IMR-90 (cell line): Measurements from ENCODE around the gene CXCL3. TPM values are rescaled to one million over a fixed set of nuclear protein-coding genes. Genes with fewer than 3 reads are reported as not detected.

Experiments
- ATAC-seq: fragments of 200-7000 bp; cut with Tn5 transposase; 2 replicates; pipeline ENCODE4 v1.9.1; 2020; ENCODE audit warnings: low read depth, mild to moderate bottlenecking, moderate library complexity
- BruUV-seq: library from RNA; stranded (reverse); fragments of 400-500 nt; replicated peaks from 2 replicates; lab custom pipeline; 2021; lab: Mats Ljungman, UMichigan
- CTCF ChIA-PET: fragments of 300-600 bp; formaldehyde crosslinking; extraction: SDS; loops from one replicate; lab custom pipeline; 2021; ENCODE audit warnings: antibody characterized with exemption; lab: Yijun Ruan, JAX
- POLR2A ChIA-PET: fragments of 300-600 bp; sonication (Branson Sonifier 250); formaldehyde crosslinking; loops from one replicate; lab custom pipeline; 2022; ENCODE audit warnings: antibody characterized with exemption; ENCODE audit not compliant: unreplicated experiment; lab: Charles Lee
- DNase-seq: peaks from one replicate; pipeline ENCODE4 v3.0.0; 2013
- H2AFZ ChIP-seq: replicated peaks from 2 replicates; pipeline ENCODE3; 2013; ENCODE audit warnings: low read length, mild to moderate bottlenecking; ENCODE audit not compliant: poor library complexity
- H2AK5ac ChIP-seq: 2 replicates; pipeline ENCODE4 v1.6.1; 2013; ENCODE audit warnings: low read depth, low read length, inconsistent platforms
- H2AK9ac ChIP-seq: replicated peaks from 2 replicates; pipeline ENCODE3; 2013; ENCODE audit warnings: mild to moderate bottlenecking, low read depth, low read length, moderate library complexity; ENCODE audit not compliant: poor library complexity
- H2BK120ac ChIP-seq: 2 replicates; pipeline ENCODE4 v1.6.1; 2013; ENCODE audit warnings: low read depth, low read length, inconsistent platforms
- H2BK15ac ChIP-seq: 3 replicates; pipeline ENCODE4 v1.6.1; 2013; ENCODE audit warnings: low read depth, low read length, inconsistent platforms
- H2BK20ac ChIP-seq: 2 replicates; pipeline ENCODE4 v1.6.1; 2013; ENCODE audit warnings: low read depth, mild to moderate bottlenecking, inconsistent platforms, low read length, moderate library complexity
- H2BK5ac ChIP-seq: 2 replicates; pipeline ENCODE4 v1.6.1; 2013; ENCODE audit warnings: mild to moderate bottlenecking, low read depth, low read length, inconsistent platforms; ENCODE audit not compliant: poor library complexity, severe bottlenecking
- H3K14ac ChIP-seq: replicated peaks from 2 replicates; pipeline ENCODE4 v1.6.1; 2013; ENCODE audit warnings: low read depth, low read length, inconsistent platforms
- H3K18ac ChIP-seq: 2 replicates; pipeline ENCODE4 v1.6.1; 2013; ENCODE audit warnings: low read depth, low read length, control low read depth
- H3K23ac ChIP-seq: 2 replicates; pipeline ENCODE4 v1.6.1; 2013; ENCODE audit warnings: low read depth, low read length, inconsistent platforms
- H3K27ac ChIP-seq: 2 replicates; pipeline ENCODE4 v1.5.1; 2013; ENCODE audit warnings: mild to moderate bottlenecking, control low read depth, low read length; ENCODE audit not compliant: insufficient read depth
- H3K27me3 ChIP-seq: 2 replicates; pipeline ENCODE4 v1.6.1; 2013; ENCODE audit warnings: low read length; ENCODE audit not compliant: control insufficient read depth, insufficient read depth
- H3K36me3 ChIP-seq: 2 replicates; pipeline ENCODE4 v1.6.1; 2013; ENCODE audit warnings: low read length, mixed read lengths; ENCODE audit not compliant: control insufficient read depth, insufficient read depth
- H3K4ac ChIP-seq: 2 replicates; pipeline ENCODE4 v1.6.1; 2013; ENCODE audit warnings: low read depth, low read length, inconsistent platforms
- H3K4me1 ChIP-seq: 2 replicates; pipeline ENCODE4 v1.6.1; 2013; ENCODE audit warnings: low read length, mixed read lengths; ENCODE audit not compliant: control insufficient read depth, insufficient read depth
- H3K4me2 ChIP-seq: 2 replicates; pipeline ENCODE4 v1.6.1; 2013; ENCODE audit warnings: low read depth, mild to moderate bottlenecking, control low read depth, low read length, moderate library complexity
- H3K4me3 ChIP-seq: 2 replicates; pipeline ENCODE4 v1.5.1; 2013; ENCODE audit warnings: low read depth, mild to moderate bottlenecking, control low read depth, low read length, moderate library complexity; ENCODE audit not compliant: insufficient read depth
- H3K56ac ChIP-seq: 2 replicates; pipeline ENCODE4 v1.6.1; 2013; ENCODE audit warnings: low read length, inconsistent platforms; ENCODE audit not compliant: insufficient read depth; ENCODE audit errors: extremely low read depth
- H3K79me1 ChIP-seq, 2 experiments: 2 replicates each; pipeline ENCODE4 v1.6.1; 2013; ENCODE audit warnings: low read length in 2 of 2, inconsistent platforms in 1 of 2, low read depth in 1 of 2
- H3K9ac ChIP-seq: 2 replicates; pipeline ENCODE4 v1.6.1; 2013; ENCODE audit warnings: low read depth, low read length, control low read depth
- H3K9me1 ChIP-seq: 2 replicates; pipeline ENCODE4 v1.6.1; 2013; ENCODE audit warnings: low read length, inconsistent platforms; ENCODE audit not compliant: insufficient read depth
- H3K9me3 ChIP-seq: 2 replicates; pipeline ENCODE4 v1.6.1; 2013; ENCODE audit warnings: low read length; ENCODE audit not compliant: control insufficient read depth, insufficient read depth
- H4K20me1 ChIP-seq: 2 replicates; pipeline ENCODE4 v1.6.1; 2013; ENCODE audit warnings: low read length, inconsistent platforms; ENCODE audit not compliant: insufficient read depth
- H4K5ac ChIP-seq: 2 replicates; pipeline ENCODE4 v1.6.1; 2013; ENCODE audit warnings: mild to moderate bottlenecking, low read depth, low read length, control low read depth
- H4K8ac ChIP-seq, 2 experiments: 2 replicates each; pipeline ENCODE4 v1.6.1; 2013; ENCODE audit warnings: low read depth in 2 of 2, low read length in 2 of 2, control low read depth in 1 of 2, inconsistent platforms in 1 of 2
- H4K91ac ChIP-seq: 2 replicates; pipeline ENCODE4 v1.6.1; 2013; ENCODE audit warnings: low read depth, low read length, inconsistent platforms; ENCODE audit not compliant: insufficient read depth
- CEBPB ChIP-seq: IDR thresholded peaks from 2 replicates; pipeline ENCODE4 v1.6.1; 2012; ENCODE audit warnings: low read depth, low read length, improper control_type of control experiment
- CHD1 ChIP-seq: IDR thresholded peaks from 2 replicates; pipeline ENCODE4 v1.6.1; 2012; ENCODE audit warnings: low read depth, low read length, improper control_type of control experiment
- FOS ChIP-seq: fragments of 150-350 bp; IDR thresholded peaks from 2 replicates; pipeline ENCODE4 v1.6.1; 2016; ENCODE audit warnings: low read depth, low read length
- MAFK ChIP-seq: IDR thresholded peaks from 2 replicates; pipeline ENCODE4 v1.6.1; 2012; ENCODE audit warnings: low read depth, low read length, improper control_type of control experiment
- POLR2A ChIP-seq: IDR thresholded peaks from 2 replicates; pipeline ENCODE4 v1.6.1; 2012; ENCODE audit warnings: mild to moderate bottlenecking, low read depth, low read length
- RCOR1 ChIP-seq: IDR thresholded peaks from 2 replicates; pipeline ENCODE4 v1.6.1; 2012; ENCODE audit warnings: mild to moderate bottlenecking, low read length, improper control_type of control experiment; ENCODE audit not compliant: insufficient replicate concordance
- RFX5 ChIP-seq: IDR thresholded peaks from 2 replicates; pipeline ENCODE4 v1.8.0; 2012; ENCODE audit warnings: low read depth, mild to moderate bottlenecking, low read length, moderate library complexity
- SMC3 ChIP-seq: fragments of 150-350 bp; IDR thresholded peaks from 2 replicates; pipeline ENCODE4 v1.6.1; 2016; ENCODE audit warnings: low read depth, mild to moderate bottlenecking, antibody characterized with exemption, low read length, moderate library complexity
- WGBS, 2 experiments: methylation state at CpG; one replicate each; pipeline versions ENCODE4 v1.1.5 to v1.1.7; 2013; ENCODE audit warnings: missing lambda C conversion rate in 2 of 2; ENCODE audit not compliant: insufficient read length in 1 of 2; ENCODE audit errors: extremely low coverage in 2 of 2; 5-methylcytosine and 5-hydroxymethylcytosine counted together
- dilution Hi-C: fragments of 300-500 bp; cut with HindIII; formaldehyde crosslinking; loops from one replicate; pipeline ENCODE4 v1.14.3; 2018; ENCODE audit warnings: low sequenced_read_pairs; ENCODE audit not compliant: unreplicated experiment
- in situ Hi-C: fragments of 300-500 bp; cut with MboI; formaldehyde crosslinking; loops from 3 replicates; pipeline ENCODE4 v1.14.3; 2019; ENCODE audit warnings: low sequenced_read_pairs, inconsistent platforms, mixed read lengths
- intact Hi-C: fragments of 100-400 bp; cut with micrococcal nuclease; formaldehyde crosslinking; loops from 2 replicates; pipeline ENCODE4 v1.10.0; 2022
- polyA plus RNA-seq, 3 experiments: library from polyadenylated mRNA; depleted of rRNA; stranded (reverse); fragments of >200 nt; gene quantifications; 2 replicates each; pipeline ENCODE4 v1.2.3, GENCODE V29; 2012; ENCODE audit warnings: low replicate concordance in 1 of 3
- total RNA-seq: library from RNA; depleted of rRNA; stranded (reverse); fragments of >200 nt; gene quantifications from 2 replicates; pipeline ENCODE4 v1.2.3, GENCODE V29; 2012
- TF ChIP-seq, protein P1 (sequence below): fragments of 150-350 bp; IDR thresholded peaks from 2 replicates; pipeline ENCODE4 v1.6.1; 2016; ENCODE audit warnings: low read depth, mild to moderate bottlenecking, low read length, moderate library complexity, borderline replicate concordance

The CXCL3 gene
- total and polyA plus RNA-seq, 2 of the 4 experiments (the other 2 are of a cell fraction), result 0.18 to 0.74 TPM

GRCh38 chr4:74059161-74059829 lies 20.8 kb upstream of the CXCL3 start:
- in situ Hi-C loops, result no loop called here

More at GRCh38 chr4:74059161-74059829, 20.8 kb upstream of the CXCL3 start:
- 0 out of 2 replicates have a peak, but pooled peaks cover 2% of the 10 kb centered on the region for H3K9me3 ChIP-seq
- no peak overlapping the region for H2AK9ac ChIP-seq
- no peak overlapping the region for H3K4me2 ChIP-seq
- ChIA-PET CTCF (interaction anchor here (0.6 kb wide), 1 partner anchor 16 kb away, joined by 3 read pairs; no protein-coding TSS in a partner anchor), POLR2A (no interaction called here)
- peak overlapping the region; percentile 37; the same call in 1 of the 2 replicates for H2AK5ac ChIP-seq
- no peak overlapping the region for H3K18ac ChIP-seq
- no peaks in the 10 kb centered on the region for H4K20me1 ChIP-seq
- no peak overlapping the region for H3K23ac ChIP-seq
- BruUV-seq, result no TSS peak
- H3K9me1 ChIP-seq, result no peaks in the 10 kb centered on the region; the same call in 1 of the 2 replicates
- peaks cover 3% of the 10 kb centered on the region for H3K4me1 ChIP-seq
- WGBS, 2 experiments, result 80% methylated on average over 2 of the region's 2 CpGs; no CpG with 5 or more reads in 1 of the 2 experiments
- no peak overlapping the region for H2BK15ac ChIP-seq
- no peak for ATAC-seq
- no peaks in the 10 kb centered on the region for H3K27me3 ChIP-seq
- H3K56ac ChIP-seq, result no peak overlapping the region
- no peak overlapping the region for H2BK5ac ChIP-seq
- H2AFZ ChIP-seq, result no peak overlapping the region
- no peak overlapping the region for H4K91ac ChIP-seq
- H3K36me3 ChIP-seq, result no peaks in the 10 kb centered on the region
- no peak overlapping the region for H3K4ac ChIP-seq
- H3K27ac ChIP-seq, result no peak overlapping the region
- peak overlapping the region; percentile 72 for H2BK20ac ChIP-seq
- no peaks in the 10 kb centered on the region for H3K79me1 ChIP-seq
- peak overlapping the region; percentile 20; the same call in 1 of the 2 replicates for H2BK120ac ChIP-seq
- no peak for DNase-seq
- dilution Hi-C loops, result no loop called here
- H3K4me3 ChIP-seq, result no peak overlapping the region
- no peak overlapping the region for H4K5ac ChIP-seq
- no peak overlapping the region for H3K14ac ChIP-seq
- TF ChIP-seq RCOR1 (no peak), SMC3 (no peak), MAFK (no peak), CEBPB (no peak), RFX5 (no peak), CHD1 (no peak), FOS (no peak), POLR2A (no peak)
- TF ChIP-seq, protein P1, sequence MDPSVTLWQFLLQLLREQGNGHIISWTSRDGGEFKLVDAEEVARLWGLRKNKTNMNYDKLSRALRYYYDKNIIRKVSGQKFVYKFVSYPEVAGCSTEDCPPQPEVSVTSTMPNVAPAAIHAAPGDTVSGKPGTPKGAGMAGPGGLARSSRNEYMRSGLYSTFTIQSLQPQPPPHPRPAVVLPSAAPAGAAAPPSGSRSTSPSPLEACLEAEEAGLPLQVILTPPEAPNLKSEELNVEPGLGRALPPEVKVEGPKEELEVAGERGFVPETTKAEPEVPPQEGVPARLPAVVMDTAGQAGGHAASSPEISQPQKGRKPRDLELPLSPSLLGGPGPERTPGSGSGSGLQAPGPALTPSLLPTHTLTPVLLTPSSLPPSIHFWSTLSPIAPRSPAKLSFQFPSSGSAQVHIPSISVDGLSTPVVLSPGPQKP, result no peak
- no peak overlapping the region for H4K8ac ChIP-seq
- H3K9ac ChIP-seq, result no peak overlapping the region
- intact Hi-C loops, result no loop called here
